SU-DHL-6 (cell line): ENCODE measurements around the gene ADCY7.

Source experiments
- CTCF ChIP-seq: fragments of 200-600 bp; sonication (generic); IDR thresholded peaks from one replicate; pipeline ENCODE4 v1.5.1; 2017; ENCODE audit warnings: antibody characterized with exemption, mild to moderate bottlenecking, low read length, moderate library complexity; ENCODE audit not compliant: insufficient read depth, poor library complexity, severe bottlenecking
- EZH2phosphoT487 ChIP-seq: fragments of 200-600 bp; sonication (generic), shearing (Covaris generic); conservative IDR thresholded peaks from 2 replicates; pipeline ENCODE4 v1.6.1; 2018; ENCODE audit warnings: mild to moderate bottlenecking, antibody characterized with exemption, low read length, moderate library complexity, mixed read lengths

GRCh38 chr16:50308237-50308965 lies 42.0 kb downstream of the ADCY7 start:
- TF ChIP-seq CTCF (no peak), EZH2phosphoT487 (no peak)
